ENCODE measurements around the gene DDX19B. TPM values are rescaled to one million over a fixed set of nuclear protein-coding genes. Genes with fewer than 3 reads are reported as not detected.

Gene DDX19B
- polyA plus RNA-seq, 1 donor (not counting 4 experiments of a cell fraction or from before 2014, with no cell fraction given) = 24.6 TPM

DNA sequence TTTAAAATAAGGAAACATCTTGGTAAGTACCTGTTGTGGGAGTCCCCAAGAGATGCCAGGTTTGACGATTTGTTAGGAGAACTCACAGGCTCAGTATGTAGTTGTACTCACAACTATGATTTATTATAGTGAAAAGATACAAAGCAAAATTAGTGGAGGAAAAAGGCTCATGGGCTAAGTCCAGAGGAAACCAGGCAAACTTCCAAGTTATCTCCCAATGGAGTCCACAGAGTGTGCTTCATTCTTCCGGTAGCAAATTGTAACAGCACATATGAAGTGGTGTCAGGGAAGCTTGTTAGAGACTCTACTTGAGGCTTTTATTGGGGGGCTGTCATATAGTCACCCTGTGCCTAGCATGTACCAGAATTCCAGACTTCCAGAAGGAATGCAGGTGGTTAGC, 50.0 kb downstream of the DDX19B start:
- Histone ChIP-seq H3K9ac (ENCODE audit: control insufficient read depth, extremely low read depth, insufficient read depth, low read length) (no peak overlapping the region), H3K4me1 (ENCODE audit: control insufficient read depth, extremely low read depth, insufficient read depth, low read length) (peaks cover 10% of the 10 kb centered on the region), H2AFZ (ENCODE audit: control insufficient read depth, low read length) (no peak overlapping the region), H3K27ac (ENCODE audit: control insufficient read depth, insufficient read depth, low read length) (no peak overlapping the region), H3K9me3 (ENCODE audit: control insufficient read depth, low read depth, low read length) (no peaks in the 10 kb centered on the region), H3K27me3 (ENCODE audit: control insufficient read depth, extremely low read depth, insufficient read depth, low read length) (no peaks in the 10 kb centered on the region), H3K4me3 (ENCODE audit: control insufficient read depth in 2 of 3, extremely low read depth in 1 of 3, insufficient read depth in 2 of 3, low read depth in 1 of 3, low read length in 3 of 3) (no peak overlapping the region), H3K9me1 (ENCODE audit: control insufficient read depth, extremely low read depth, insufficient read depth, low read length) (no peaks in the 10 kb centered on the region), H4K20me1 (ENCODE audit: control insufficient read depth, extremely low read depth, insufficient read depth, low read length) (no peaks in the 10 kb centered on the region), H3K36me3 (ENCODE audit: control insufficient read depth in 2 of 2, extremely low read depth in 1 of 2, insufficient read depth in 2 of 2, low read length in 2 of 2) (peaks cover 9 to 12% of the 10 kb centered on the region in 2 experiments), H3K4me2 (ENCODE audit: control insufficient read depth, extremely low read depth, insufficient read depth, low read depth, low read length) (no peak overlapping the region), H3K79me2 (ENCODE audit: control insufficient read depth, insufficient read depth, low read length) (peaks cover 40% of the 10 kb centered on the region)
- DNase-seq (ENCODE audit: low read depth, low spot score) (no peak), FAIRE-seq (no peak)
- TF ChIP-seq, protein P1, sequence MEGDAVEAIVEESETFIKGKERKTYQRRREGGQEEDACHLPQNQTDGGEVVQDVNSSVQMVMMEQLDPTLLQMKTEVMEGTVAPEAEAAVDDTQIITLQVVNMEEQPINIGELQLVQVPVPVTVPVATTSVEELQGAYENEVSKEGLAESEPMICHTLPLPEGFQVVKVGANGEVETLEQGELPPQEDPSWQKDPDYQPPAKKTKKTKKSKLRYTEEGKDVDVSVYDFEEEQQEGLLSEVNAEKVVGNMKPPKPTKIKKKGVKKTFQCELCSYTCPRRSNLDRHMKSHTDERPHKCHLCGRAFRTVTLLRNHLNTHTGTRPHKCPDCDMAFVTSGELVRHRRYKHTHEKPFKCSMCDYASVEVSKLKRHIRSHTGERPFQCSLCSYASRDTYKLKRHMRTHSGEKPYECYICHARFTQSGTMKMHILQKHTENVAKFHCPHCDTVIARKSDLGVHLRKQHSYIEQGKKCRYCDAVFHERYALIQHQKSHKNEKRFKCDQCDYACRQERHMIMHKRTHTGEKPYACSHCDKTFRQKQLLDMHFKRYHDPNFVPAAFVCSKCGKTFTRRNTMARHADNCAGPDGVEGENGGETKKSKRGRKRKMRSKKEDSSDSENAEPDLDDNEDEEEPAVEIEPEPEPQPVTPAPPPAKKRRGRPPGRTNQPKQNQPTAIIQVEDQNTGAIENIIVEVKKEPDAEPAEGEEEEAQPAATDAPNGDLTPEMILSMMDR (optimal IDR thresholded peaks at IDR 0.05 in 1 of 3, IDR thresholded peaks at IDR 0.05 in 1 of 3, conservative IDR thresholded peaks at IDR 0.05 in 1 of 3; ENCODE audit: extremely low read depth in 1 of 3, insufficient read depth in 2 of 3, low read length in 3 of 3) = no peak
- no peak for TF ChIP-seq EZH2 (IDR thresholded peaks at IDR 0.05; ENCODE audit: low read length)
- dilution Hi-C loops (cut with MboI; ENCODE audit: extremely low pct_ligation_motif_present, low sequenced_read_pairs) = no loop called here

DNA sequence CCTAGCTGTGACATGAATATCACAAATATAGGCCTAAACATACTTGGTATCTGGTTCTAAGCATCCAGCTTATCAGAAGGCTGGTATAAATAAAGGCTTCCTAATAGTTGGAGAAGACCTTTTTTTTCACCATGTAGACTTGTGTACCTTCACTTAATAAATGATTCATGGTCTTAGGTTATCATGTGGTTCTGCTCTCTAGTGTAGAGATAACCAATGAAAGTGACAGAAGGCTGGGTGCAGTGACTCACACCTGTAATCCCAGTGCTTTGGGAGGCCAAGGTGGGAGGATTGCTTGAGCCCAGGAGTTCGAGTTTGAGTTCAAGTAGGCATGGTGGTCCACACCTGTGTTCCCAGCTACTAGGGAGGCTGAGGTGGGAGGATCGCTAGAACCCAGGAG, 50.8 kb downstream of the DDX19B start:
- Histone ChIP-seq H4K20me1 (ENCODE audit: control insufficient read depth, extremely low read depth, insufficient read depth, low read length) (no peaks in the 10 kb centered on the region), H2AFZ (ENCODE audit: control insufficient read depth, low read length) (no peak overlapping the region), H3K27me3 (ENCODE audit: control insufficient read depth, extremely low read depth, insufficient read depth, low read length) (no peaks in the 10 kb centered on the region), H3K4me1 (ENCODE audit: control insufficient read depth, extremely low read depth, insufficient read depth, low read length) (peaks cover 10% of the 10 kb centered on the region), H3K79me2 (ENCODE audit: control insufficient read depth, insufficient read depth, low read length) (peaks cover 40% of the 10 kb centered on the region), H3K9me3 (ENCODE audit: control insufficient read depth, low read depth, low read length) (no peaks in the 10 kb centered on the region), H3K27ac (ENCODE audit: control insufficient read depth, insufficient read depth, low read length) (no peak overlapping the region), H3K36me3 (ENCODE audit: control insufficient read depth in 2 of 2, extremely low read depth in 1 of 2, insufficient read depth in 2 of 2, low read length in 2 of 2) (peaks cover 9 to 12% of the 10 kb centered on the region in 2 experiments), H3K4me2 (ENCODE audit: control insufficient read depth, extremely low read depth, insufficient read depth, low read depth, low read length) (no peak overlapping the region), H3K9me1 (ENCODE audit: control insufficient read depth, extremely low read depth, insufficient read depth, low read length) (no peaks in the 10 kb centered on the region), H3K9ac (ENCODE audit: control insufficient read depth, extremely low read depth, insufficient read depth, low read length) (no peak overlapping the region), H3K4me3 (ENCODE audit: control insufficient read depth in 2 of 3, extremely low read depth in 1 of 3, insufficient read depth in 2 of 3, low read depth in 1 of 3, low read length in 3 of 3) (no peak overlapping the region)
- no peak for DNase-seq (ENCODE audit: low read depth, low spot score)
- FAIRE-seq = no peak
- dilution Hi-C loops (cut with MboI; ENCODE audit: extremely low pct_ligation_motif_present, low sequenced_read_pairs) = no loop called here
- TF ChIP-seq, protein P1 (optimal IDR thresholded peaks at IDR 0.05 in 1 of 3, IDR thresholded peaks at IDR 0.05 in 1 of 3, conservative IDR thresholded peaks at IDR 0.05 in 1 of 3; ENCODE audit: extremely low read depth in 1 of 3, insufficient read depth in 2 of 3, low read length in 3 of 3) = no peak
- no peak for TF ChIP-seq EZH2 (IDR thresholded peaks at IDR 0.05; ENCODE audit: low read length)
